ENCODE results near the gene CEP350.

Gene CEP350

GRCh38 chr1:180158149-180159147 is 203.8 kb downstream of the CEP350 start:
- no peak for FAIRE-seq

- FAIRE-seq: no peak
These were observed 205.7 kb downstream of the CEP350 start for GRCh38 chr1:180160357-180160756.

- no peak for FAIRE-seq
These were observed 208.4 kb downstream of the CEP350 start for GRCh38 chr1:180163041-180163440.
